HepG2 (cell line): Measurements from ENCODE around the gene TMEM253. TPM values are rescaled to one million over a fixed set of nuclear protein-coding genes. Genes with fewer than 3 reads are reported as not detected.

ENCODE experiments used
- ATM ChIP-seq: fragments of 450-650 bp; IDR thresholded peaks from 2 replicates; pipeline ENCODE4 v1.7.1; 2017; ENCODE audit warnings: mild to moderate bottlenecking, borderline replicate concordance
- CTCF ChIP-seq: sonication (generic); formaldehyde crosslinking; IDR thresholded peaks from 2 replicates; pipeline ENCODE4 v1.5.0; 2020; ENCODE audit warnings: mild to moderate bottlenecking, missing genetic modification reagents, moderate library complexity
- GABPA ChIP-seq, 2 experiments: IDR thresholded peaks; 2 replicates each; pipeline ENCODE4 v1.6.1; 2011 to 2016; ENCODE audit warnings: low read depth in 2 of 2, low read length in 1 of 2, missing biosample characterization in 1 of 2, missing genetic modification characterization in 1 of 2
- HCFC1 ChIP-seq: fragments of 150-350 bp; IDR thresholded peaks from 2 replicates; pipeline ENCODE4 v1.6.1; 2014; ENCODE audit warnings: low read depth, low read length
- KDM2A ChIP-seq: sonication (generic); formaldehyde crosslinking; IDR thresholded peaks from 2 replicates; pipeline ENCODE4 v1.4.0; 2020; ENCODE audit warnings: low read depth, missing genetic modification reagents, borderline replicate concordance
- MAFK ChIP-seq, 2 experiments: IDR thresholded peaks in 1 of 2; conservative IDR thresholded peaks in 1 of 2; 2 replicates each; pipeline ENCODE4 v1.6.1; 2011; ENCODE audit warnings: improper control_type of control experiment in 2 of 2, low read length in 2 of 2
- REST ChIP-seq, 2 experiments: IDR thresholded peaks; 2 replicates each; pipeline ENCODE4 v1.6.1; 2011 to 2012; ENCODE audit warnings: low read length in 2 of 2, borderline replicate concordance in 1 of 2, low read depth in 1 of 2, mild to moderate bottlenecking in 1 of 2, moderate library complexity in 1 of 2
- SMAD9 ChIP-seq: sonication (generic); formaldehyde crosslinking; IDR thresholded peaks from 2 replicates; pipeline ENCODE4 v1.5.1; 2020; ENCODE audit warnings: mild to moderate bottlenecking, missing genetic modification reagents
- SNAPC5 ChIP-seq: sonication (generic); formaldehyde crosslinking; IDR thresholded peaks from 2 replicates; pipeline ENCODE4 v1.8.1; 2023; ENCODE audit warnings: mild to moderate bottlenecking, missing genetic modification reagents, borderline replicate concordance
- TFDP2 ChIP-seq: sonication (generic); formaldehyde crosslinking; IDR thresholded peaks from 2 replicates; pipeline ENCODE4 v1.4.0; 2020; ENCODE audit warnings: missing genetic modification reagents
- U2AF1 ChIP-seq: fragments of 200-400 bp; formaldehyde crosslinking; optimal IDR thresholded peaks from 2 replicates; pipeline ENCODE3; 2017; ENCODE audit warnings: mild to moderate bottlenecking, low read depth, low read length
- ZBTB38 ChIP-seq: sonication (generic); formaldehyde crosslinking; IDR thresholded peaks from 2 replicates; pipeline ENCODE4 v1.5.1; 2020; ENCODE audit warnings: mild to moderate bottlenecking, missing genetic modification reagents
- ZNF232 ChIP-seq: sonication (generic); formaldehyde crosslinking; IDR thresholded peaks from 2 replicates; pipeline ENCODE4 v1.4.0; 2020; ENCODE audit warnings: missing genetic modification reagents, borderline replicate concordance
- ZNF234 ChIP-seq: sonication (generic); formaldehyde crosslinking; conservative IDR thresholded peaks from 2 replicates; pipeline ENCODE4 v1.5.1; 2020; ENCODE audit warnings: mild to moderate bottlenecking, missing genetic modification reagents
- ZNF30 ChIP-seq: sonication (generic); formaldehyde crosslinking; IDR thresholded peaks from 2 replicates; pipeline ENCODE4 v1.5.0; 2020; ENCODE audit warnings: mild to moderate bottlenecking, missing genetic modification reagents
- ZNF547 ChIP-seq: sonication (generic); formaldehyde crosslinking; IDR thresholded peaks from 2 replicates; pipeline ENCODE4 v1.5.1; 2020; ENCODE audit warnings: mild to moderate bottlenecking, missing genetic modification reagents
- polyA plus RNA-seq, 8 experiments: library from polyadenylated mRNA; depleted of rRNA in 3 of 8; stranded (reverse) in 7 of 8; unstranded in 1 of 8; fragments of >200 nt; fragmentation: Illumina TruSeq in 4 of 8; extraction: Trizol in 4 of 8; gene quantifications; 2 replicates each; pipeline versions ENCODE4 v1.2.1 to v1.2.3, GENCODE V29; 2011 to 2016; ENCODE audit warnings: low read depth in 4 of 8, missing spikeins in 1 of 8, mixed read lengths in 1 of 8; ENCODE audit not compliant: insufficient read depth in 1 of 8
- total RNA-seq, 5 experiments: library from RNA; depleted of rRNA; stranded (reverse); fragments of >200 nt; fragmentation: Illumina TruSeq; extraction: Trizol; gene quantifications; 2 replicates each; pipeline ENCODE4 v1.2.3, GENCODE V29; 2016; ENCODE audit warnings: low read depth in 1 of 5
- TF ChIP-seq, protein P1 (sequence below): sonication (generic); formaldehyde crosslinking; IDR thresholded peaks from 2 replicates; pipeline ENCODE4 v1.8.0; 2022; ENCODE audit warnings: mild to moderate bottlenecking, missing genetic modification reagents, borderline replicate concordance
- TF ChIP-seq, protein P2 (sequence below): sonication (generic); formaldehyde crosslinking; IDR thresholded peaks from 2 replicates; pipeline ENCODE4 v1.4.0; 2020; ENCODE audit warnings: missing genetic modification reagents

Gene TMEM253
- total and polyA plus RNA-seq, 2 of the 13 experiments (the other 11 are each of a cell fraction or from before 2014, with no cell fraction given) = 0.29 to 0.45 TPM

DNA sequence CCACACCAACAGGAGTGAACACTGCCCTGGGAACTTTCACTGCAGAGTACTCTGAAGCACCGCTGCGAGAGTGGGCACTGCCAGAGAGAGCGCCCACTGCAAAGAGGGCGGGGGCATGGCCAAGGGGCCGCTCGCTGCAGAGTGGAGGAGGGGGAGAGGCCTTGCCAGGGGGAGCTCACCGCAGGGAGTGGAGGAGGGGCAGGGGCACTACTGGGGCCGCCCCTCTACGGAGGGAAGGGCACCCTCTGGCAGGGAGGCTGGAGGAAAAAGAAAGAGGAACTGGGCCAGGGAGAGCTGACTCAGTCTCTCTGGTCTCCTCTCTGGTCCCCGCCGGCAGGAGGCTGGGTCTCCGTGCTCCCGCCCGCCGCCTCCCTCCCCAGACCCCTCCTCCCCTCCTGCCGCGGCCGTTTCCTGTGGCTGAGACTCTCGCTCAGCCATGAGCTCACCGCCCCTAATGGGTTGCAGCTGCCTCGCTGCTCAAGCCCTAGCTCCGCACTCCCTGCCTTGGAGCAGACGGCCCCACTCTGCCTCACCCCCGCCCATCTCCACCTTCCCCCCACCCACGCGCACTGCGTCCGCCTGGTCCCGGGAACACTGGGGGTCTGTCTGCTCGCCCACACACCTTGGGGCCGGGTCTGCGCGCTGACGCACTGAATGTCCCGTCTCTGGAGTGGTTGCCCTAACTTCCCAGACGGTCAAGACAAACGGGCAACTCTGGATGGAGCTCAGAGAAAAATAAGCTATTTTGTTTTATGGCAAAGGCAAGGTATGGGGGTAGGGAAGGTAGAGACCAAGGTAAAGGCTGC is 29.4 kb upstream of the TMEM253 start (continued):
- TF ChIP-seq U2AF1 = peak; percentile 19
- TF ChIP-seq KDM2A = peak; percentile 76
- no peak for TF ChIP-seq GABPA (IDR thresholded peaks at IDR 0.05; ENCODE audit: low read depth, low read length)
- TF ChIP-seq GABPA (CRISPR knock-in tag; IDR thresholded peaks at IDR 0.05; ENCODE audit: low read depth) = peak; percentile 42; the same call in 1 of the 2 replicates
- no peak for TF ChIP-seq REST (IDR thresholded peaks at IDR 0.05; ENCODE audit: borderline replicate concordance in 1 of 2, low read depth in 1 of 2, low read length in 2 of 2)
- no peak for TF ChIP-seq HCFC1
- peak; percentile 66 for TF ChIP-seq ZBTB38
- no peak for TF ChIP-seq TFDP2
- TF ChIP-seq SNAPC5 = no peak
- no peak for TF ChIP-seq ZNF234
- TF ChIP-seq, protein P1, sequence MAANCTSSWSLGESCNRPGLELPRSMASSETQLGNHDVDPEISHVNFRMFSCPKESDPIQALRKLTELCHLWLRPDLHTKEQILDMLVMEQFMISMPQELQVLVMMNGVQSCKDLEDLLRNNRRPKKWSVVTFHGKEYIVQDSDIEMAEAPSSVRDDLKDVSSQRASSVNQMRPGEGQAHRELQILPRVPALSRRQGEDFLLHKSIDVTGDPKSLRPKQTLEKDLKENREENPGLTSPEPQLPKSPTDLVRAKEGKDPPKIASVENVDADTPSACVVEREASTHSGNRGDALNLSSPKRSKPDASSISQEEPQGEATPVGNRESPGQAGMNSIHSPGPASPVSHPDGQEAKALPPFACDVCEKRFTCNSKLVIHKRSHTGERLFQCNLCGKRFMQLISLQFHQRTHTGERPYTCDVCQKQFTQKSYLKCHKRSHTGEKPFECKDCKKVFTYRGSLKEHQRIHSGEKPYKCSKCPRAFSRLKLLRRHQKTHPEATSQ = no peak
- TF ChIP-seq ZNF547 = no peak
- no peak for TF ChIP-seq ZNF30 (CRISPR knock-in tag)
- TF ChIP-seq, protein P2, sequence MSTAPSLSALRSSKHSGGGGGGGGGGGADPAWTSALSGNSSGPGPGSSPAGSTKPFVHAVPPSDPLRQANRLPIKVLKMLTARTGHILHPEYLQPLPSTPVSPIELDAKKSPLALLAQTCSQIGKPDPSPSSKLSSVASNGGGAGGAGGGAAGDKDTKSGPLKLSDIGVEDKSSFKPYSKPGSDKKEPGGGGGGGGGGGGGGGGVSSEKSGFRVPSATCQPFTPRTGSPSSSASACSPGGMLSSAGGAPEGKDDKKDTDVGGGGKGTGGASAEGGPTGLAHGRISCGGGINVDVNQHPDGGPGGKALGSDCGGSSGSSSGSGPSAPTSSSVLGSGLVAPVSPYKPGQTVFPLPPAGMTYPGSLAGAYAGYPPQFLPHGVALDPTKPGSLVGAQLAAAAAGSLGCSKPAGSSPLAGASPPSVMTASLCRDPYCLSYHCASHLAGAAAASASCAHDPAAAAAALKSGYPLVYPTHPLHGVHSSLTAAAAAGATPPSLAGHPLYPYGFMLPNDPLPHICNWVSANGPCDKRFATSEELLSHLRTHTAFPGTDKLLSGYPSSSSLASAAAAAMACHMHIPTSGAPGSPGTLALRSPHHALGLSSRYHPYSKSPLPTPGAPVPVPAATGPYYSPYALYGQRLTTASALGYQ (CRISPR knock-in tag) = no peak
- no peak for TF ChIP-seq ATM
- no peak for TF ChIP-seq SMAD9
- no peak for TF ChIP-seq ZNF232 (CRISPR knock-in tag)
- TF ChIP-seq MAFK (conservative IDR thresholded peaks at IDR 0.05 in 1 of 2, IDR thresholded peaks at IDR 0.05 in 1 of 2; ENCODE audit: low read length in 2 of 2) = no peak
- TF ChIP-seq CTCF (CRISPR knock-in tag) = peak; percentile 11
